Lung (tissue), 12 donors: ENCODE results near the gene GP1BA. TPM values are rescaled to one million over a fixed set of nuclear protein-coding genes. Genes with fewer than 3 reads are reported as not detected.

ENCODE experiments used
- ATAC-seq: fragments of 200-7000 bp; cut with Tn5 transposase; one replicate; pipeline ENCODE4 v1.9.1; 2020; ENCODE audit warnings: moderate number of reproducible peaks; ENCODE audit not compliant: insufficient read depth, low FRiP score
- DNase-seq, 3 donors: peaks; one replicate each; pipeline ENCODE4 v3.0.0-alpha.2; 2013 to 2017
- H3K27ac ChIP-seq, 2 donors: one replicate each; pipeline ENCODE4 v1.5.1; 2013; ENCODE audit warnings: mild to moderate bottlenecking in 2 of 2, moderate library complexity in 2 of 2, control low read depth in 1 of 2, inconsistent platforms in 1 of 2, low read depth in 1 of 2, low read length in 1 of 2
- H3K27me3 ChIP-seq, 3 donors: one replicate each; pipeline ENCODE4 v1.5.1; 2013; ENCODE audit warnings: low read length in 2 of 3; ENCODE audit not compliant: control insufficient read depth in 3 of 3, insufficient read depth in 3 of 3
- H3K36me3 ChIP-seq, 4 donors: one replicate each; pipeline ENCODE4 v1.5.1; 2013; ENCODE audit warnings: low read length in 4 of 4, mild to moderate bottlenecking in 1 of 4, moderate library complexity in 1 of 4; ENCODE audit not compliant: control insufficient read depth in 4 of 4, insufficient read depth in 4 of 4
- H3K4me1 ChIP-seq, 5 donors: one replicate each; pipeline ENCODE4 v1.5.1; 2013; ENCODE audit warnings: low read length in 5 of 5, mild to moderate bottlenecking in 2 of 5, moderate library complexity in 1 of 5; ENCODE audit not compliant: control insufficient read depth in 5 of 5, insufficient read depth in 5 of 5
- H3K4me3 ChIP-seq: one replicate; pipeline ENCODE4 v1.5.1; 2013; ENCODE audit warnings: mild to moderate bottlenecking, control low read depth, moderate library complexity
- H3K9ac ChIP-seq, 2 donors: one replicate each; pipeline ENCODE4 v1.5.1; 2013; ENCODE audit warnings: low read length in 2 of 2, control low read depth in 1 of 2; ENCODE audit not compliant: insufficient read depth in 1 of 2
- H3K9me3 ChIP-seq, 4 donors: one replicate each; pipeline ENCODE4 v1.5.1; 2013; ENCODE audit warnings: low read length in 3 of 4, mild to moderate bottlenecking in 1 of 4, moderate library complexity in 1 of 4; ENCODE audit not compliant: control insufficient read depth in 4 of 4, insufficient read depth in 3 of 4
- CTCF ChIP-seq: IDR thresholded peaks from 2 replicates; pipeline ENCODE4 v1.5.1; 2012; ENCODE audit warnings: mild to moderate bottlenecking; ENCODE audit errors: control extremely low read depth, extremely low read depth
- WGBS, 2 donors: extraction: QIAGEN DNeasy Blood & Tissue Kit; methylation state at CpG; one replicate each; pipeline ENCODE4 v1.1.7; 2013; 5-methylcytosine and 5-hydroxymethylcytosine counted together
- polyA plus RNA-seq, 2 donors: library from polyadenylated mRNA; stranded (reverse); fragments of 200-250 nt; gene quantifications; one replicate each; pipeline ENCODE4 v1.2.1, GENCODE V29; 2013
- total RNA-seq, 2 donors: library from RNA; depleted of rRNA in 1 of 2; stranded (reverse); fragments of >200 nt in 1 of 2; gene quantifications; one replicate each; pipeline ENCODE4 v1.2.1, GENCODE V29; 2014 to 2021
- donor health status: control.
- donor health status: control.
- donor health status: Bipolar disorder and iron deficiency.
- donor health status: healthy.
- donor health status: DM: yes; HTN: yes; CAD: no.

GP1BA gene
- total and polyA plus RNA-seq, 4 donors = 0.18 to 1.4 (median 0.60) TPM

DNA sequence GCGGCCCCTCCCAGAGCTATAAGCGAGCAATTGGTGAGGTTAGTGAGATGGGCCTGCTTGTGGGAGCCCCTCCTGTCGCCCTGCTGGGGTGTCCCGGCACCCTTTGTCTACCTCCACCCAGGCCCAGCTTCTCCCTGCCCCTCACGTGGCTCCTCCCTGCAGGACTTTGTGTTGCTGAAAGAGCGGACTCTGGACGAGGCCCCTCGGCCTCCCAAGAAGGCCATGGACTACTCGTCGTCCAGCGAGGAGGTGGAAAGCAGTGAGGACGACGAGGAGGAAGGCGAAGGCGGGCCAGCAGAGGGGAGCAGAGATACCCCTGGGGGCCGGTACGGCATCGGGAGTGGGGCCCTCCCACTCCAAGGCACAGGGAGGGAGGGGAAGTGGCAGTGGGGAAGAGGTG lies 38.8 kb upstream of the GP1BA start:
- 86 to 89% methylated on average over 18 of the region's 18 CpGs for WGBS, 2 donors
- H3K4me1 ChIP-seq = no peaks in the 10 kb centered on the region
- peaks cover 0 to 4% (median 0%) of the 10 kb centered on the region in 3 donors for H3K27me3 ChIP-seq
- peaks cover 7 to 80% (median 39%) of the 10 kb centered on the region in 4 donors for H3K36me3 ChIP-seq
- H3K9ac ChIP-seq = no peak overlapping the region
- DNase-seq (no peak), ATAC-seq (no peak)
- no peaks in the 10 kb centered on the region for H3K9me3 ChIP-seq
- H3K27ac ChIP-seq = no peak overlapping the region
- no peak overlapping the region for H3K4me3 ChIP-seq
- no peak for TF ChIP-seq CTCF

DNA sequence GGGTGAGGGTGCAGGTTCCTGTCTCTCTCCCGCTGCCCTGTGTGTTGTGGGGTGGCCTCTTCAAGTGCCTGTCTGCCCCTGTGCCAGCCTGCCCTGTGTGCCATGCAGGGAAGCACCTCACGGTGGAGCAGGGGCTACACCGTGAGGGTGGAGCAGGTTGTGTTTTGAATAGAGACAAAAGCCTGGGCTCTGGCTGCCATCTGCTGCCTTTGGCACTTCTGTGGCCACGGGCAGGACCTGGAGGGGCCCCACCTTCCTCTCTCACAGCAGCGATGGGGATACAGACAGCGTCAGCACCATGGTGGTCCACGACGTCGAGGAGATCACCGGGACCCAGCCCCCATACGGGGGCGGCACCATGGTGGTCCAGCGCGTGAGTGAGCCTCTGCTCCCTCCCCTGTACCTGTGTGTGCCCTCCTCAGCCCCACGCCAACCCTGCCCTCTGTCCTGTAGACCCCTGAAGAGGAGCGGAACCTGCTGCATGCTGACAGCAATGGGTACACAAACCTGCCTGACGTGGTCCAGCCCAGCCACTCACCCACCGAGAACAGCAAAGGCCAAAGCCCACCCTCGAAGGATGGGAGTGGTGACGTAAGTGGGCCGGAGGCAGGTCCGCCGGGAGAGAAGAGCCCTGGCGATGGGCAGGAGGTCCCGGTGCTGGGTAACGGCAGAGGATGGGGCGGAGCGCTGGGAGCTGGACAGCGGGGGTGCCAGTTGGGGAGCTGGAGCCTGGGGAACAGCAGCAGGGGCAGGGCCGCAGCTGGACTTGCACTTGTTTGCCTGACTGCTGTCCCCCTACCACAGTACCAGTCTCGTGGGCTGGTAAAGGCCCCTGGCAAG lies 38.1 kb upstream of the GP1BA start:
- no peak overlapping the region for H3K9ac ChIP-seq
- no peak overlapping the region for H3K4me3 ChIP-seq
- peaks cover 0 to 10% (median 3%) of the 10 kb centered on the region in 3 donors for H3K27me3 ChIP-seq
- TF ChIP-seq CTCF = no peak
- 92% methylated on average over 31 of the region's 31 CpGs for WGBS, 2 donors
- no peak overlapping the region for H3K27ac ChIP-seq
- ATAC-seq (no peak), DNase-seq (no peak)
- peaks cover 7 to 80% (median 39%) of the 10 kb centered on the region in 4 donors for H3K36me3 ChIP-seq
- H3K9me3 ChIP-seq = no peaks in the 10 kb centered on the region
- H3K4me1 ChIP-seq = peaks cover 0 to 5% (median 0%) of the 10 kb centered on the region in 5 donors

DNA sequence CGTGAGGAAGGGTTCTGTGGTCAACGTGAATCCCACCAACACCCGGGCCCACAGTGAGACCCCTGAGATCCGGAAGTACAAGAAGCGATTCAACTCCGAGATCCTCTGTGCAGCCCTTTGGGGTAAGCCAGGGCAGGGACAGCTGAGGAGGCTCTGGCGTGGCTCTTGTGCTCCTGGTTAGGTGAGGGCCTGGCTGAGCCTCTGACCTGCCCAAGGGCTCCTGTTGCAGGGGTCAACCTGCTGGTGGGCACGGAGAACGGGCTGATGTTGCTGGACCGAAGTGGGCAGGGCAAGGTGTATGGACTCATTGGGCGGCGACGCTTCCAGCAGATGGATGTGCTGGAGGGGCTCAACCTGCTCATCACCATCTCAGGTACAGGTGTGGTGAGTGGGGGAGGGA lies 37.0 kb upstream of the GP1BA start:
- no peak overlapping the region for H3K9ac ChIP-seq
- H3K4me3 ChIP-seq = no peak overlapping the region
- DNase-seq (no peak), ATAC-seq (no peak)
- peaks cover 0 to 9% (median 0%) of the 10 kb centered on the region in 5 donors for H3K4me1 ChIP-seq
- no peak overlapping the region for H3K27ac ChIP-seq
- H3K36me3 ChIP-seq = peaks cover 5 to 72% (median 37%) of the 10 kb centered on the region in 4 donors
- no peaks in the 10 kb centered on the region for H3K9me3 ChIP-seq
- H3K27me3 ChIP-seq = peaks cover 0 to 20% (median 10%) of the 10 kb centered on the region in 3 donors
- TF ChIP-seq CTCF = no peak
- 93 to 95% methylated on average over 13 of the region's 13 CpGs for WGBS, 2 donors
